ENCODE measurements around the gene PRXL2C.

DNA sequence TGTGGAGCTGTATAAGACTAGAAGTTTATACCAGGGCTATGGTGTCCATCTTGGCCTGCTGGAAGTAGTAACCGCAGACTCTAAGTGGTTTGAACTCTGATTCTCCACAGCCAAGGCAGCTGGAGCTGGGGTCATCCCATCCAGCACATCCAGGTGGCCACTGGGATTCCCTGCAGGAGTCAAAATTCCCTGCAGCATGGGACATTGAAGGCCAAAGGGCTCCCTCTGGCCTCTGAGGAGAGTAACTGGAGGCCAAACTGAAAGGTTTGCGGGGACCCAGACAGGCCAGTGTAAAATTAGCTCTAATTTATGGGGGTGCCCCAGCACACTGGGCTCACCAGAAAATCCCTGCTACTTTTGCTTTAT, 12.2 kb upstream of the PRXL2C start:
- TF ChIP-seq, protein P1, sequence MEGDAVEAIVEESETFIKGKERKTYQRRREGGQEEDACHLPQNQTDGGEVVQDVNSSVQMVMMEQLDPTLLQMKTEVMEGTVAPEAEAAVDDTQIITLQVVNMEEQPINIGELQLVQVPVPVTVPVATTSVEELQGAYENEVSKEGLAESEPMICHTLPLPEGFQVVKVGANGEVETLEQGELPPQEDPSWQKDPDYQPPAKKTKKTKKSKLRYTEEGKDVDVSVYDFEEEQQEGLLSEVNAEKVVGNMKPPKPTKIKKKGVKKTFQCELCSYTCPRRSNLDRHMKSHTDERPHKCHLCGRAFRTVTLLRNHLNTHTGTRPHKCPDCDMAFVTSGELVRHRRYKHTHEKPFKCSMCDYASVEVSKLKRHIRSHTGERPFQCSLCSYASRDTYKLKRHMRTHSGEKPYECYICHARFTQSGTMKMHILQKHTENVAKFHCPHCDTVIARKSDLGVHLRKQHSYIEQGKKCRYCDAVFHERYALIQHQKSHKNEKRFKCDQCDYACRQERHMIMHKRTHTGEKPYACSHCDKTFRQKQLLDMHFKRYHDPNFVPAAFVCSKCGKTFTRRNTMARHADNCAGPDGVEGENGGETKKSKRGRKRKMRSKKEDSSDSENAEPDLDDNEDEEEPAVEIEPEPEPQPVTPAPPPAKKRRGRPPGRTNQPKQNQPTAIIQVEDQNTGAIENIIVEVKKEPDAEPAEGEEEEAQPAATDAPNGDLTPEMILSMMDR (conservative IDR thresholded peaks at IDR 0.05; ENCODE audit: low read depth, low read length) = 0 out of 2 replicates have a peak, but pooled peaks have one; percentile 18
- TF ChIP-seq EZH2 (IDR thresholded peaks at IDR 0.05; ENCODE audit: low read length, unreplicated experiment) = no peak
